GM12891 (cell line): ENCODE data around the gene THADA.

Source experiments
- POLR2A ChIP-seq: IDR thresholded peaks from 2 replicates; pipeline ENCODE4 v1.6.1; 2011; ENCODE audit warnings: low read depth, low read length, control low read depth
- POLR2AphosphoS5 ChIP-seq: IDR thresholded peaks from 2 replicates; pipeline ENCODE4 v1.6.1; 2011; ENCODE audit warnings: low read depth, low read length, control low read depth
- POU2F2 ChIP-seq: IDR thresholded peaks from 2 replicates; pipeline ENCODE4 v1.6.1; 2011; ENCODE audit warnings: low read depth, mild to moderate bottlenecking, control low read depth, low read length, moderate library complexity
- TAF1 ChIP-seq: IDR thresholded peaks from 2 replicates; pipeline ENCODE4 v1.6.1; 2011; ENCODE audit warnings: low read depth, low read length, control low read depth

DNA sequence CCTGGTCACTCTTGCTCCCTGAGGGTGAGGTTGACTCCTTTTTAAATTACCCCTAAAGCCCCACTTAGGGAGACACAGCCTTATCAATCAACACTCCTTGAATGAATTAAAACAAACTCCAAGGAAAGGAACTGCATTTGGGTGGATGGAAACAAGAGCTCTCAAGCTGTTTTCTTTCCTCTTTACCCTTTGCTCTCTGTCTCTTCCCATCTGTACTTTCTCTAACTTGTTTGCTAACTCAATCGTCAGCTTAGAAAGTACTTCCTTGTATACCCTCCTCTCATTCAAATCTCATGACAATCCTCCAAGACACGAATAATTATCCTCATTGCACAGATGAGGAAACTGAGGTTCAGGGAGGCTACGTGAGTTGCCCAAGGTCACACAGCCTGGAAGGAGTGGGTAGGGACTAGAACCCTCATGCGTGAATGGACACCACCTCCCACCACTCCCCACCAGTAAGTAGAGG is 402.2 kb downstream of the THADA start:
- TF ChIP-seq POLR2A (no peak), TAF1 (no peak), POU2F2 (no peak), POLR2AphosphoS5 (no peak)
